Measurements from ENCODE around the gene VAPA. TPM values are rescaled to one million over a fixed set of nuclear protein-coding genes. Genes with fewer than 3 reads are reported as not detected.

VAPA gene
- polyA plus RNA-seq, 3 donors, result 106 to 393 (median 334) TPM

- H3K4me3 ChIP-seq (replicated peaks in 1 of 3; ENCODE audit: low read depth in 2 of 3, low read length in 3 of 3), result no peak overlapping the region
- peaks cover 6% of the 10 kb centered on the region for H3K4me1 Mint-ChIP-seq
- H3K9me3 ChIP-seq (replicated peaks in 1 of 2; ENCODE audit: control insufficient read depth in 1 of 2, insufficient read depth in 1 of 2, low read length in 2 of 2), result no peaks in the 10 kb centered on the region
- DNase-seq, result peak in 1 of 3 donors; percentile 7
- peaks cover 0 to 4% of the 10 kb centered on the region in 2 donors for H3K4me1 ChIP-seq (ENCODE audit: control insufficient read depth in 1 of 2, insufficient read depth in 2 of 2, low read length in 2 of 2)
- peak overlapping the region in 1 of 7 donors; percentile 33 for H3K27ac Mint-ChIP-seq
- no peak overlapping the region for H3K4me3 Mint-ChIP-seq
- H3K9ac ChIP-seq (ENCODE audit: insufficient read depth, low read length, poor library complexity, severe bottlenecking), result no peak overlapping the region
- no peak overlapping the region for H2AFZ ChIP-seq (ENCODE audit: insufficient read depth, low read depth, low read length, poor library complexity, severe bottlenecking)
- no peak overlapping the region for H3K27ac ChIP-seq (ENCODE audit: low read depth in 1 of 2, low read length in 2 of 2)
- no peaks in the 10 kb centered on the region for H3K36me3 ChIP-seq (replicated peaks in 1 of 2; ENCODE audit: control insufficient read depth in 1 of 2, insufficient read depth in 2 of 2, low read length in 2 of 2)
- H3K79me2 ChIP-seq (ENCODE audit: insufficient read depth, low read length), result no peaks in the 10 kb centered on the region
- no peaks in the 10 kb centered on the region for H3K27me3 ChIP-seq (ENCODE audit: control insufficient read depth in 2 of 2, insufficient read depth in 2 of 2, low read length in 2 of 2)
- intact Hi-C loops (cut with micrococcal nuclease), result no loop called here
- no peak for TF ChIP-seq CTCF (IDR thresholded peaks at IDR 0.05)
- 100% methylated on average over 2 of the region's 12 CpGs for WGBS (ENCODE audit: insufficient coverage)
- H3K36me3 Mint-ChIP-seq, result no peaks in the 10 kb centered on the region
- peaks cover 0 to 10% (median 2%) of the 10 kb centered on the region in 7 donors for H3K9me3 Mint-ChIP-seq
- no peaks in the 10 kb centered on the region for H4K20me1 ChIP-seq (ENCODE audit: insufficient read depth, low read length)
- H3K27me3 Mint-ChIP-seq (ENCODE audit: low read depth in 3 of 3), result peaks cover 0 to 8% (median 6%) of the 10 kb centered on the region in 3 donors
- H3K4me2 ChIP-seq (replicated peaks; ENCODE audit: extremely low read depth, low read length, poor library complexity, severe bottlenecking), result no peak overlapping the region
Observed at GRCh38 chr18:9884532-9885140, 29.2 kb upstream of the VAPA start.

GRCh38 chr18:9885170-9886004 is 28.4 kb upstream of the VAPA start, which contains the start of gene TXNDC2:
TSS of gene TXNDC2 (plus strand) at chr18:9885973. CDS start at chr18:9886681, 708 bp downstream.
- Histone ChIP-seq H4K20me1 (ENCODE audit: insufficient read depth, low read length) (no peaks in the 10 kb centered on the region), H3K9me3 (replicated peaks in 1 of 2; ENCODE audit: control insufficient read depth in 1 of 2, insufficient read depth in 1 of 2, low read length in 2 of 2) (no peaks in the 10 kb centered on the region), H3K36me3 (replicated peaks in 1 of 2; ENCODE audit: control insufficient read depth in 1 of 2, insufficient read depth in 2 of 2, low read length in 2 of 2) (no peaks in the 10 kb centered on the region), H3K4me3 (replicated peaks in 1 of 3; ENCODE audit: low read depth in 2 of 3, low read length in 3 of 3) (no peak within 1 kb of the TSS), H3K79me2 (ENCODE audit: insufficient read depth, low read length) (no peaks in the 10 kb centered on the region), H3K27me3 (ENCODE audit: control insufficient read depth in 2 of 2, insufficient read depth in 2 of 2, low read length in 2 of 2) (no peaks in the 10 kb centered on the region), H3K4me1 (ENCODE audit: control insufficient read depth in 1 of 2, insufficient read depth in 2 of 2, low read length in 2 of 2) (peaks cover 0 to 4% of the 10 kb centered on the region in 2 donors), H3K4me2 (replicated peaks; ENCODE audit: extremely low read depth, low read length, poor library complexity, severe bottlenecking) (no peak within 1 kb of the TSS), H3K27ac (ENCODE audit: low read depth in 1 of 2, low read length in 2 of 2) (no peak within 1 kb of the TSS), H2AFZ (ENCODE audit: insufficient read depth, low read depth, low read length, poor library complexity, severe bottlenecking) (no peak within 1 kb of the TSS), H3K9ac (ENCODE audit: insufficient read depth, low read length, poor library complexity, severe bottlenecking) (no peak within 1 kb of the TSS)
- Mint-ChIP-seq H3K4me1 (peaks cover 6% of the 10 kb centered on the region), H3K36me3 (no peaks in the 10 kb centered on the region), H3K4me3 (no peak within 1 kb of the TSS), H3K27ac (peak within 1 kb of the TSS in 1 of 7 donors; percentile 33), H3K9me3 (peaks cover 0 to 10% (median 2%) of the 10 kb centered on the region in 7 donors), H3K27me3 (ENCODE audit: low read depth in 3 of 3) (peaks cover 0 to 8% (median 6%) of the 10 kb centered on the region in 3 donors)
- 99% methylated on average over 4 of the region's 8 CpGs for WGBS (ENCODE audit: insufficient coverage)
- intact Hi-C loops (cut with micrococcal nuclease), result no loop called here
- TF ChIP-seq CTCF (IDR thresholded peaks at IDR 0.05), result no peak
- DNase-seq, result no peak

All from CD14-positive monocyte (primary cell).